WI38 (cell line): ENCODE measurements around the gene TET1.

Experiments used
- H3K4me3 ChIP-seq: 2 replicates; pipeline ENCODE4 v1.5.1; 2011; ENCODE audit warnings: low read depth, mild to moderate bottlenecking, control low read depth, low read length
- TF ChIP-seq, protein P1 (sequence below): IDR thresholded peaks from 2 replicates; pipeline ENCODE4 v1.5.1; 2012; ENCODE audit warnings: low read depth, mild to moderate bottlenecking, control low read depth, low read length

Gene TET1

DNA sequence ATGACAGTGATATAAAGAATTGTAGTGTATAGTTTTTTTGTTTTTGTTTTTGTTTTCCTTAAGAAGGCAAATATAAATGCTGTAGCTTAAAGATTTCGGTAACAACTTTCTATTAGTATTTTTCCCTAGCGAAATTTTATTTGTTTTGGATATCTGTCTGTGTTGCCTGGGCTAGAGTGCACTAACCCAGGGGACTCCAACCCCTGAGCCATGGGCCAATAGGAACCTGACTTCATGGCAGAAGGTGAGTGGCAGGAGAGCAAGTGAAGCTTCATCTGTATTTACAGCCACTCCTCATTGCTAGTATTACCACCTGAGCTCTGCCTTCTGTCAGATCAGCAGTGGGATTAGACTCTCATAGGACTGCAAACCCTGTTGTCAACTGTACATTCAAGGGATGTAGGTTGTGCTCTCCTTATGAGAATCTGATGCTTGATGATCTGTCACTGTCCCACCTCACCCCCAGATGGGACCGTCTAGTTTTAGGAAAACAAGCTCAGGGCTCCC lies 95.5 kb downstream of the TET1 start:
- TF ChIP-seq, protein P1, sequence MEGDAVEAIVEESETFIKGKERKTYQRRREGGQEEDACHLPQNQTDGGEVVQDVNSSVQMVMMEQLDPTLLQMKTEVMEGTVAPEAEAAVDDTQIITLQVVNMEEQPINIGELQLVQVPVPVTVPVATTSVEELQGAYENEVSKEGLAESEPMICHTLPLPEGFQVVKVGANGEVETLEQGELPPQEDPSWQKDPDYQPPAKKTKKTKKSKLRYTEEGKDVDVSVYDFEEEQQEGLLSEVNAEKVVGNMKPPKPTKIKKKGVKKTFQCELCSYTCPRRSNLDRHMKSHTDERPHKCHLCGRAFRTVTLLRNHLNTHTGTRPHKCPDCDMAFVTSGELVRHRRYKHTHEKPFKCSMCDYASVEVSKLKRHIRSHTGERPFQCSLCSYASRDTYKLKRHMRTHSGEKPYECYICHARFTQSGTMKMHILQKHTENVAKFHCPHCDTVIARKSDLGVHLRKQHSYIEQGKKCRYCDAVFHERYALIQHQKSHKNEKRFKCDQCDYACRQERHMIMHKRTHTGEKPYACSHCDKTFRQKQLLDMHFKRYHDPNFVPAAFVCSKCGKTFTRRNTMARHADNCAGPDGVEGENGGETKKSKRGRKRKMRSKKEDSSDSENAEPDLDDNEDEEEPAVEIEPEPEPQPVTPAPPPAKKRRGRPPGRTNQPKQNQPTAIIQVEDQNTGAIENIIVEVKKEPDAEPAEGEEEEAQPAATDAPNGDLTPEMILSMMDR: no peak
- H3K4me3 ChIP-seq: no peak overlapping the region

DNA sequence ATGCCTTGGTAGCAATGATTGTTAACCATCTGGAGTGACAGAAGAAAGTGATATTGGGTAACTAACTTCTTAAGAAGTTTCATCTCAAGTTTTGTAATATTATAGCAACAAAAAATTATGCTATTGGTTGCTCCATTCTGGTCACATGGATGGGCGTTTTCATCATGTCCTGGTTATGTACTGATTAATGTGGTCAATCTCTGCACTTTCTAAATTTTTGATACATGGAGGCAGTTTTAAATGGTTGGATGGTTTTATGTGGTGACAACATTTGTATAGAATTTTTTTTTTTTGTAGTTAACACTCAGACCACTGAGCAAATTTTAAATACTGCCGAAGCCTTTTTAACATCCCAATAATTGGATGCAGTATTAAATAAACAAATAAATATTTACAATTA lies 105.7 kb downstream of the TET1 start:
- H3K4me3 ChIP-seq: no peak overlapping the region

DNA sequence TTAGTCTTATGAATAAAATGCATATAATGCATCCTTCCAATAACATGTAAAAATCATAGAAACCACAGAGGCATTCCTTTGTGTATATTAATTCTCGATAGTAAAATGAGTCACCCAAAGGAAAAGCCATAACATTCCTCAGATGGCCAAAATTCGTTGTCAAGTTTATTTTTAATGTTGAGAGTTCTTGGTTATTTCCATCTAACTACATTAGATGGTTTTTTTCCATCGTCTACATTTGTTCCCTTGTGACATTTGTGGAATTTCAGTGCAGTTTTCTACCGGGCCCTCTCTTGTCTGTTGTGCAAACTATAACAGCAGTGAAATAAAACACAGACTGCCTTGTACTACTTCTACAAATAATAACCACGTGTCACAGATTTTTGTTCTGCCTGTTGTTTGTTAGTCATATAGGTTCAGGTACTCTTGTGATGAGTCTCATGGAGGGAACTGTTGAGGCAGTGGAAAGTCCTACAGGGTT lies 106.2 kb downstream of the TET1 start:
- TF ChIP-seq, protein P1: no peak
- H3K4me3 ChIP-seq: no peak overlapping the region

More for the DNA sequence above, 105.7 kb downstream of the TET1 start:
- TF ChIP-seq, protein P1: no peak

GRCh38 chr10:68668231-68668630 lies 108.1 kb downstream of the TET1 start:
- no peak overlapping the region for H3K4me3 ChIP-seq
- TF ChIP-seq, protein P1: no peak

GRCh38 chr10:68668972-68669371 lies 108.8 kb downstream of the TET1 start:
- no peak overlapping the region for H3K4me3 ChIP-seq
- TF ChIP-seq, protein P1: no peak

DNA sequence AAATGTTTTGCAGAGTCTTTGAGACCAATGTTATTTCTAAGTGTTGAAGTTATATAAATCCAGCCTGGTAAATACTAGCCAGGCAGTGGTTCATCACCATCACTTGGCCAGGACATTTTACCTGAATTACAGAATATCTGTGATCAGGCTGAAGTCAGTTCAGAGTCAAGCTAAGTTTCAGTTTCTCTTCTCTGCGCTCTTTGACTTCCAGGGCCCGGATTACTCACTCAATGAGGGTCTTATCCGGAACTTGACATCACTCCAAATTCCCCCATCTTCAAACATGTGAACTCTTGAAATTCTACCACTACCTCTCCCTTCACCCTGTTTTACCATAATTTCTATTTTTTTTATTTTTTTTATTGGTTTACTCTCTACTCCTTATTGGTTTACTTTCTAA lies 124.3 kb downstream of the TET1 start:
- H3K4me3 ChIP-seq: no peak overlapping the region
- TF ChIP-seq, protein P1: no peak

DNA sequence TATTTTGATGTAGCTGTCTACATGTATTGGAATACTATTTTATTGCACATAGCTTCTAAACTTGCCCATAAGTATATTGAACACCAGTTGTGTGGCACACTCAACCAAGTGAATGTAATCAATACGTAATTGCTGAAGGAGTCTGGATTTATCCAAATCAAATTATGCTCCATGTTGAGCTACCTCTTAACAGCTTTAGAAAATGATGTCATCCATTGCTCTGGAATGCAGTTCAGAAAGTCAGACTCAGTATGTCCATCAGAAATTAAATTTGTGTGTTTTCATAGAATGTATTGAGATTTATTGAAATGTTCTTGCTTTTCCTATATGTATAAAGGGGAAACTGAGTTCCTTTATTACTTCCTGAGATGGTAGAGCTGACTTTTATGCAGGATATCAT lies 135.9 kb downstream of the TET1 start:
- H3K4me3 ChIP-seq: no peak overlapping the region
- TF ChIP-seq, protein P1: no peak
